ENCODE results near the gene GRIP1. TPM values are rescaled to one million over a fixed set of nuclear protein-coding genes. Genes with fewer than 3 reads are reported as not detected.

Gene GRIP1
- total and polyA plus RNA-seq, 5 donors from 2014 or later: 0.21 to 1.1 (median 0.41) TPM; not detected in 1

DNA sequence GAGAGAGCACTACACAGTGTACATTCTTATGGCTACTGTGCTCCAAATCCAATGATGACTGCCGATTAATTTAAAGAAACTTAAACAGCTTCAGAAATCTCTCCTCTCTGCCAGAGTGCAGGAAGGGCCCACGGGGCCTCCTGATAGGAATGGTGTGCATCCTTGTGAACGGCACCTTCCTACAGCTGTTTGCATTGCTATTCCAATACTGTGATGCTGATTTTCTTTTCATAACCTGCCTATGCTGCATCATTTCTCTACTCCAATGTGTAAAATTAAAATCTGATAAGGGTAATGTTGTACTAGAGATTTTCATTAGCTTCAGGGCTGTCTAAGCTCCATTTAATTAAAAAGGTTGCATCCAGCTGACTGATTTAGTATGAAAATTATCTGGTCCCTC, 217.5 kb downstream of the GRIP1 start:
- ATAC-seq (ENCODE audit: low read depth in 2 of 2) (no peak), DNase-seq (no peak)
- Histone ChIP-seq H3K4me3 (ENCODE audit: low read depth, low read length) (no peak overlapping the region), H3K4me1 (ENCODE audit: control insufficient read depth, insufficient read depth, low read length, poor library complexity, severe bottlenecking) (no peaks in the 10 kb centered on the region), H3K27ac (ENCODE audit: insufficient read depth, low read length, poor library complexity, severe bottlenecking) (no peak overlapping the region), H3K27me3 (ENCODE audit: control insufficient read depth, insufficient read depth, low read length) (no peaks in the 10 kb centered on the region), H3K36me3 (ENCODE audit: control insufficient read depth, insufficient read depth, low read length) (no peaks in the 10 kb centered on the region), H3K9me3 (ENCODE audit: control insufficient read depth in 2 of 2, low read length in 2 of 2) (no peaks in the 10 kb centered on the region)
- Mint-ChIP-seq H3K27me3 (peaks cover 21% of the 10 kb centered on the region), H3K36me3 (no peaks in the 10 kb centered on the region), H3K4me1 (no peaks in the 10 kb centered on the region), H3K4me3 (no peak overlapping the region), H3K9me3 (peaks cover 0 to 2% (median 0%) of the 10 kb centered on the region in 7 donors), H3K27ac (no peak overlapping the region)

DNA sequence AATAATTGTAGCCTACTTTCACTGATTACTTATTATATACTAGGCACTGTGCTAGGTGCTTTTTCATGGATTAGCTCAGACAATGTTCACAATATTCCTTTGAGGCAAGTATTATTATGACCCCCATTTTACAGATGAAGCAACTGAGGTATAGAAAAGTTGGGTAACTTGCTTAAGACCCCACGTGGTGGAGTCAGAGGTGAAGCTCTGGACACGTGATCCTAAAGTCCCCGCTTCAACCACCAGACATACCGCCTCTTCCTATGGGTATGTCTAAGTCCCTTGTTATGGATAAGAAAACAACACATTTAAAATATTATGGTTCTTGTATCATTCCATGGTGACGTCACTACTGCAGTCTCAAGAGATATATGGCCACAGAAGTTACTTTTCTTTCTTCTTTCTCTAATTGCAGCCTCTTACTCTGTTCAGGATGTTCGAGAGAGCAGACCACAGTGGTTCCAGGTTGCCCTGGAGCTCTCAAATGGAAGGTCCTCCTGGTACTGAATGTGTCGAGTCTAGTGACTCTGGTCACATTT, 218.9 kb downstream of the GRIP1 start:
- DNase-seq: no peak
- Histone ChIP-seq H3K36me3 (ENCODE audit: control insufficient read depth, insufficient read depth, low read length) (no peaks in the 10 kb centered on the region), H3K4me1 (ENCODE audit: control insufficient read depth, insufficient read depth, low read length, poor library complexity, severe bottlenecking) (no peaks in the 10 kb centered on the region), H3K27me3 (ENCODE audit: control insufficient read depth, insufficient read depth, low read length) (peaks cover 2% of the 10 kb centered on the region), H3K4me3 (ENCODE audit: low read depth, low read length) (no peak overlapping the region), H3K9me3 (ENCODE audit: control insufficient read depth in 2 of 2, low read length in 2 of 2) (no peaks in the 10 kb centered on the region), H3K27ac (ENCODE audit: insufficient read depth, low read length, poor library complexity, severe bottlenecking) (no peak overlapping the region)
- Mint-ChIP-seq H3K27ac (no peak overlapping the region), H3K4me3 (no peak overlapping the region), H3K9me3 (no peaks in the 10 kb centered on the region), H3K27me3 (peaks cover 18% of the 10 kb centered on the region), H3K36me3 (no peaks in the 10 kb centered on the region), H3K4me1 (no peaks in the 10 kb centered on the region)
- no peak for ATAC-seq (ENCODE audit: low read depth in 2 of 2)

DNA sequence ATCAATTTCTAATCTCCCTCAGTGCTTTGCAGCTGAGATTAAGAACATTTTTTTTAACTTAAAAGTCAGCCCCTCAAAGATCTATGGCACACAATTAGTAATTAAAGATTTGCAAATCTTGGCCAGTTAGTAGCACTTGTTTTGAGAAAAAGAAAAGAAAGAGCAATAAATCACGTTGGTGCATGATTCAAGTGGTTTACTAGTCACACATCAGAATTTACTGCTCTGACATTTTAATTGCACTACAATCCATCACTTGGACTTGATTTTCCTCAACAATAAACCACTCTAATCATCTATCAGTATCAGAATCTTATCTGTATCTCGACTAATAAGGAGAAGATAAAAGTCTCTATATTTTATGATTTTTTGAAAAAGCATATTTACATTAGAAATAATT, 222.3 kb downstream of the GRIP1 start:
- no peak for ATAC-seq (ENCODE audit: low read depth in 2 of 2)
- no peaks in the 10 kb centered on the region for H3K4me1 ChIP-seq (ENCODE audit: control insufficient read depth, insufficient read depth, low read length, poor library complexity, severe bottlenecking)
- Mint-ChIP-seq H3K27me3 (peaks cover 20% of the 10 kb centered on the region), H3K9me3 (peaks cover 0 to 1% (median 0%) of the 10 kb centered on the region in 7 donors), H3K27ac (no peak overlapping the region), H3K4me1 (no peaks in the 10 kb centered on the region), H3K36me3 (no peaks in the 10 kb centered on the region), H3K4me3 (no peak overlapping the region)
- no peak overlapping the region for H3K27ac ChIP-seq (ENCODE audit: insufficient read depth, low read length, poor library complexity, severe bottlenecking)
- DNase-seq: no peak
- H3K9me3 ChIP-seq (ENCODE audit: control insufficient read depth in 2 of 2, low read length in 2 of 2): no peaks in the 10 kb centered on the region
- H3K4me3 ChIP-seq (ENCODE audit: low read depth, low read length): no peak overlapping the region
- peaks cover 6% of the 10 kb centered on the region for H3K27me3 ChIP-seq (ENCODE audit: control insufficient read depth, insufficient read depth, low read length)
- H3K36me3 ChIP-seq (ENCODE audit: control insufficient read depth, insufficient read depth, low read length): no peaks in the 10 kb centered on the region

DNA sequence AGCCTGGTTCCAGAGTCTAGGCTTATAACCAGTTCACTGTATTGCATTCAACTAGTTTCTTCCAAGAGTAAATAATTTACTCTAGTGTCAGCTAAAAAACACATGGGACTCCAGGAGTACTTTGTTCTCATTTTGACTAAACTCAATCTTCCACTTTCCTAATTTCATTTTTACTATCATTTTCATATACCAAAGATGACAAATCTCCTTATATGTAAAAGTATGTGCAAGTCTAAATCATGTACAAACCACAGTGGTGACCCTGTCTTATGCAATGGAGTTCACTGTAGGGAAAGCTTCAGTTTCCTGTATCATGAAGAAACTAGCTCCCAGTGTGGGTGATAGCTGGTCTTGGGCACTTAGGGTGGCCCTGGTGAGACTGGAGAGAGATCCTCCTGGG, 225.0 kb downstream of the GRIP1 start:
- H3K4me3 ChIP-seq (ENCODE audit: low read depth, low read length): no peak overlapping the region
- H3K27me3 Mint-ChIP-seq: peaks cover 22% of the 10 kb centered on the region
- H3K4me1 Mint-ChIP-seq: no peaks in the 10 kb centered on the region
- H3K4me3 Mint-ChIP-seq: no peak overlapping the region
- H3K36me3 Mint-ChIP-seq: no peaks in the 10 kb centered on the region
- no peak overlapping the region for H3K27ac Mint-ChIP-seq
- no peaks in the 10 kb centered on the region for H3K36me3 ChIP-seq (ENCODE audit: control insufficient read depth, insufficient read depth, low read length)
- peaks cover 9% of the 10 kb centered on the region for H3K27me3 ChIP-seq (ENCODE audit: control insufficient read depth, insufficient read depth, low read length)
- H3K9me3 Mint-ChIP-seq: peaks cover 0 to 1% (median 0%) of the 10 kb centered on the region in 7 donors
- H3K4me1 ChIP-seq (ENCODE audit: control insufficient read depth, insufficient read depth, low read length, poor library complexity, severe bottlenecking): no peaks in the 10 kb centered on the region
- no peaks in the 10 kb centered on the region for H3K9me3 ChIP-seq (ENCODE audit: control insufficient read depth in 2 of 2, low read length in 2 of 2)
- ATAC-seq (ENCODE audit: low read depth in 2 of 2) (no peak), DNase-seq (no peak)
- H3K27ac ChIP-seq (ENCODE audit: insufficient read depth, low read length, poor library complexity, severe bottlenecking): no peak overlapping the region

DNA sequence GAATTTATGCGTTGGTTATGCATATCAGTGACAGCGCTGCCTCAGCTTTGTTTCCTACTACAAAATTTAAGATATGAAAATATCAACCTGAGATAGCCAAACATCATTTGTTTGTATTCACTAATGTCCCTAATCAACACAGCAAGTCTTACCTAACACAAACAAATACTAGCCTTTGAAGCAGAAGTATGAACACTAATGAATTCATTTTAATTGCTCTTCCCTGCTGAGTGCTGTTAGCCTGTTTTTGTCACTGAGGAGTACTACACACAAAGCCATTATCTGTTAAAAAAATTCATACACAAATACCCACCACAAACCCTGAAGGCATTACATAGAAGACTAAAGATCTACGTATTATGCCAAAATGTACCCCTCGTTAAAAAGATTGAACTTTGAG, 225.8 kb downstream of the GRIP1 start:
- ATAC-seq (ENCODE audit: low read depth in 2 of 2) (no peak), DNase-seq (no peak)
- no peaks in the 10 kb centered on the region for H3K36me3 ChIP-seq (ENCODE audit: control insufficient read depth, insufficient read depth, low read length)
- peaks cover 17% of the 10 kb centered on the region for H3K27me3 Mint-ChIP-seq
- H3K9me3 ChIP-seq (ENCODE audit: control insufficient read depth in 2 of 2, low read length in 2 of 2): no peaks in the 10 kb centered on the region
- no peak overlapping the region for H3K27ac Mint-ChIP-seq
- H3K4me1 ChIP-seq (ENCODE audit: control insufficient read depth, insufficient read depth, low read length, poor library complexity, severe bottlenecking): no peaks in the 10 kb centered on the region
- H3K4me1 Mint-ChIP-seq: no peaks in the 10 kb centered on the region
- H3K27me3 ChIP-seq (ENCODE audit: control insufficient read depth, insufficient read depth, low read length): peaks cover 9% of the 10 kb centered on the region
- no peaks in the 10 kb centered on the region for H3K36me3 Mint-ChIP-seq
- H3K9me3 Mint-ChIP-seq: peaks cover 0 to 1% (median 0%) of the 10 kb centered on the region in 7 donors
- no peak overlapping the region for H3K27ac ChIP-seq (ENCODE audit: insufficient read depth, low read length, poor library complexity, severe bottlenecking)
- no peak overlapping the region for H3K4me3 Mint-ChIP-seq
- H3K4me3 ChIP-seq (ENCODE audit: low read depth, low read length): no peak overlapping the region

DNA sequence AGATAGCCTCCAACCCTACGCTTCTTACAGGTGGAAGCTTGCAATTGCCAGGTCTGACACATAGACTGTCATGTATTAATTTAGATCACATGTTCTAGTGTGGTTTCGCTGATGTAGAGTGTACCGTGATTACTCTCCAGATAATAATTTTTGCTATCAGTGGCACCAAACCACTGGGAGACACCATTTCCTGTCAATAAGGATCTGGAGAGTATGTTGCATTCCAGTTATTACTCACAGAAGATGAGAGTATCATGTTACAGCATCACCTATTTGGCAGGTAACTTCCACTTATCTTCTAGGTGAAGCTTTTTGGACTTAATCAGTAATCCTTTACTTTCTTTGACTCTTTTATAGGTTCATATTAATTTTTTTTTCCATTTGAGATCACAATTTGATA, 229.3 kb downstream of the GRIP1 start:
- H3K4me1 Mint-ChIP-seq: no peaks in the 10 kb centered on the region

DNA sequence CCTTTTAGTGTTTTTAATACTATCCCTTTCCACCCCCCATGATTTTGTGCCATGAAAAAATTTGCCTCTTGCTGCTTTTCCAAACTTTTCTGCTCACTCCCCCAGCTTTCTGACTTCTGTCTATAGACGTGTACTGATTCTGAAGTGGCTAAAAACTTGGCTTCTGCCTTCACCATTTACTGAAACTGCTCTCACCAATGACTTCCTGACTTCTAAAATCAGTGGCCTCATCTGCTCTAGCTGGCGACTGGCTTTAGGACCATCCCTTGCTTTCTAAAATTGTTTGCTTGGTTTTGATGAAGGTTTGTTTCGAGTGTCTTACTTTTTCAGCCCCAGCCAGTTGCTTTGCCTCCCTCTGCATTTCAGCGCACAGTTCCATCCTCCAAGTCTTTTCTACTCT, 231.2 kb downstream of the GRIP1 start:
- DNase-seq (no peak), ATAC-seq (ENCODE audit: low read depth in 2 of 2) (no peak)
- Histone ChIP-seq H3K9me3 (ENCODE audit: control insufficient read depth in 2 of 2, low read length in 2 of 2) (no peaks in the 10 kb centered on the region), H3K4me1 (ENCODE audit: control insufficient read depth, insufficient read depth, low read length, poor library complexity, severe bottlenecking) (no peaks in the 10 kb centered on the region), H3K4me3 (ENCODE audit: low read depth, low read length) (no peak overlapping the region), H3K36me3 (ENCODE audit: control insufficient read depth, insufficient read depth, low read length) (no peaks in the 10 kb centered on the region), H3K27me3 (ENCODE audit: control insufficient read depth, insufficient read depth, low read length) (peaks cover 4% of the 10 kb centered on the region), H3K27ac (ENCODE audit: insufficient read depth, low read length, poor library complexity, severe bottlenecking) (no peak overlapping the region)
- Mint-ChIP-seq H3K9me3 (no peaks in the 10 kb centered on the region), H3K27ac (no peak overlapping the region), H3K27me3 (peaks cover 11% of the 10 kb centered on the region), H3K4me3 (no peak overlapping the region), H3K36me3 (no peaks in the 10 kb centered on the region), H3K4me1 (no peaks in the 10 kb centered on the region)

More for the DNA sequence above, 229.3 kb downstream of the GRIP1 start:
- no peaks in the 10 kb centered on the region for H3K9me3 ChIP-seq (ENCODE audit: control insufficient read depth in 2 of 2, low read length in 2 of 2)
- Mint-ChIP-seq H3K9me3 (peaks cover 0 to 1% (median 0%) of the 10 kb centered on the region in 7 donors), H3K27me3 (peaks cover 11% of the 10 kb centered on the region), H3K36me3 (no peaks in the 10 kb centered on the region), H3K27ac (no peak overlapping the region), H3K4me3 (no peak overlapping the region)
- H3K4me3 ChIP-seq (ENCODE audit: low read depth, low read length): no peak overlapping the region
- H3K36me3 ChIP-seq (ENCODE audit: control insufficient read depth, insufficient read depth, low read length): no peaks in the 10 kb centered on the region
- peaks cover 8% of the 10 kb centered on the region for H3K27me3 ChIP-seq (ENCODE audit: control insufficient read depth, insufficient read depth, low read length)
- H3K4me1 ChIP-seq (ENCODE audit: control insufficient read depth, insufficient read depth, low read length, poor library complexity, severe bottlenecking): no peaks in the 10 kb centered on the region
- ATAC-seq (ENCODE audit: low read depth in 2 of 2) (no peak), DNase-seq (no peak)
- no peak overlapping the region for H3K27ac ChIP-seq (ENCODE audit: insufficient read depth, low read length, poor library complexity, severe bottlenecking)

DNA sequence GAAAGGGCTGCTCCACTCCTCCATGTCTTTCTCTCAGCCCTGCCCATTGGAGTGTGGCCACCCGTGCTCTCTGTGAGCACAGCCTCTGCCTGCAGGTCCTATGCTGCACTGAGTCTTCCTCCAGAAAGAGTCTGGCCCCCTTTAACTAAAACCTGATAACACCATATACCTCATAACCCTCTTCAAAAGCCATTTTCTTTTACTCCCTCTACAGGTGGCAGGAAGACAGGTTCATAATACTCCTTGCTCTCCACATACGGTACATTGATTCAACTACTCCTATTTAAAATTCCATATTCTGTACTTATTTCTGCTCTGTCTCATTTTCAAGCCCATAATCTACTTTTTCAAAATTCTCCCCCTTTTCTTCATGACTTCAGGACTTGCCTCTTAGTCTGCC, 232.6 kb downstream of the GRIP1 start:
- Histone ChIP-seq H3K4me1 (ENCODE audit: control insufficient read depth, insufficient read depth, low read length, poor library complexity, severe bottlenecking) (no peaks in the 10 kb centered on the region), H3K9me3 (ENCODE audit: control insufficient read depth in 2 of 2, low read length in 2 of 2) (no peaks in the 10 kb centered on the region), H3K27ac (ENCODE audit: insufficient read depth, low read length, poor library complexity, severe bottlenecking) (no peak overlapping the region), H3K36me3 (ENCODE audit: control insufficient read depth, insufficient read depth, low read length) (no peaks in the 10 kb centered on the region), H3K27me3 (ENCODE audit: control insufficient read depth, insufficient read depth, low read length) (peaks cover 4% of the 10 kb centered on the region), H3K4me3 (ENCODE audit: low read depth, low read length) (no peak overlapping the region)
- Mint-ChIP-seq H3K9me3 (no peaks in the 10 kb centered on the region), H3K4me1 (no peaks in the 10 kb centered on the region), H3K27me3 (no peaks in the 10 kb centered on the region), H3K27ac (no peak overlapping the region), H3K4me3 (no peak overlapping the region), H3K36me3 (no peaks in the 10 kb centered on the region)
- ATAC-seq (ENCODE audit: low read depth in 2 of 2): no peak
- no peak for DNase-seq

All from CD4-positive, CD25-positive, alpha-beta regulatory T cell (primary cell).